Heart left ventricle (tissue), 16 donors: ENCODE results near the gene XRN2. TPM values are rescaled to one million over a fixed set of nuclear protein-coding genes. Genes with fewer than 3 reads are reported as not detected.

Source experiments
- ATAC-seq, 4 donors: fragments of 200-7000 bp; cut with Tn5 transposase; one replicate each; pipeline ENCODE4 v1.9.1; 2020 to 2022; ENCODE audit warnings: moderate library complexity in 4 of 4, mild to moderate bottlenecking in 3 of 4, moderate number of reproducible peaks in 1 of 4
- DNase-seq, 5 donors: peaks; one replicate each; pipeline ENCODE4 v3.0.0-alpha.2; 2020
- H3K27ac ChIP-seq, 12 donors: fragments of 200-600 bp; sonication (generic) in 4 of 12; one replicate each; pipeline versions ENCODE4 v1.5.0 to v1.8.0; 2016 to 2022; ENCODE audit warnings: mild to moderate bottlenecking in 2 of 12
- H3K27me3 ChIP-seq, 9 donors: fragments of 200-600 bp; sonication (generic) in 2 of 9; one replicate each; pipeline versions ENCODE4 v1.5.1 to v1.8.0; 2016 to 2022; ENCODE audit warnings: mild to moderate bottlenecking in 3 of 9
- H3K36me3 ChIP-seq, 9 donors: fragments of 200-600 bp; sonication (generic) in 2 of 9; one replicate each; pipeline versions ENCODE4 v1.5.0 to v1.8.0; 2018 to 2022; ENCODE audit warnings: mild to moderate bottlenecking in 2 of 9
- H3K4me1 ChIP-seq, 12 donors: fragments of 200-600 bp; sonication (generic) in 4 of 12; one replicate each; pipeline versions ENCODE4 v1.5.0 to v1.8.0; 2016 to 2022; ENCODE audit warnings: mild to moderate bottlenecking in 3 of 12
- H3K4me3 ChIP-seq, 12 donors: fragments of 200-600 bp; sonication (generic) in 4 of 12; one replicate each; pipeline versions ENCODE4 v1.5.0 to v1.8.0; 2017 to 2022; ENCODE audit warnings: mild to moderate bottlenecking in 9 of 12, moderate library complexity in 4 of 12
- H3K9me3 ChIP-seq, 12 donors: fragments of 200-600 bp; sonication (generic) in 4 of 12; one replicate each; pipeline versions ENCODE4 v1.5.0 to v1.8.0; 2016 to 2022; ENCODE audit warnings: mild to moderate bottlenecking in 1 of 12
- CTCF ChIP-seq, 12 donors: fragments of 200-600 bp; sonication (generic) in 4 of 12; IDR thresholded peaks; one replicate each; pipeline versions ENCODE4 v1.5.0 to v1.8.0; 2018 to 2022; ENCODE audit warnings: antibody characterized with exemption in 12 of 12, mild to moderate bottlenecking in 5 of 12
- POLR2A ChIP-seq, 2 donors: fragments of 450-650 bp; IDR thresholded peaks; one replicate each; pipeline ENCODE4 v1.6.1; 2017; ENCODE audit warnings: antibody characterized with exemption in 2 of 2, mild to moderate bottlenecking in 2 of 2, moderate library complexity in 2 of 2
- WGBS, 4 donors: extraction: QIAGEN DNeasy Blood & Tissue Kit in 2 of 4; methylation state at CpG; one replicate each; pipeline versions ENCODE4 v1.1.5 to v1.1.7; 2013 to 2018; 5-methylcytosine and 5-hydroxymethylcytosine counted together
- intact Hi-C, 10 donors: fragments of 100-400 bp; cut with DNase I; formaldehyde crosslinking; loops; one replicate each; pipeline versions ENCODE4 v1.11.1 to v1.14.2; 2022
- polyA plus RNA-seq, 2 donors: library from polyadenylated mRNA; stranded (reverse); fragments of 200-250 nt; gene quantifications; one replicate each; pipeline ENCODE4 v1.2.3, GENCODE V29; 2013
- total RNA-seq, 9 donors: library from RNA; depleted of rRNA in 2 of 9; stranded (reverse); fragments of >200 nt in 2 of 9; fragmentation: NEBNext Ultra II Directional in 3 of 9; extraction: Animal tissue kit (Norgen Biotek cat#: 25700) in 3 of 9; gene quantifications; one replicate each; pipeline versions ENCODE4 v1.1.0 to v1.2.4, GENCODE V29; 2016 to 2023
- donor health status: ischemic (EF 13 %, LVEDD 7.1; RV severe dilation, severe dysfunction).
- donor health status: healthy with polysubstance abuse.
- donor health status: DM: no; HTN: yes; CAD: no.
- donor health status: DM: no; HTN: no; CAD: no.
- donor health status: ischemic (EF 25% LVEDD 6.9; RV normal size, moderate dysfunction).
- donor health status: ischemic (EF 25% LVEDD 5.7; RV mildly dilated, moderate dysfunction).
- donor health status: healthy.
- donor health status: DM: yes; HTN: yes; CAD: no.
- donor health status: ischemic (EF 35%, LVEDD 5.7; RV mildly dilated, moderate dysfunction).
- donor health status: nonischemic (EF 11% LVEDD 7.7; RV severe dilation, severe dysfunction).
- donor health status: DM: yes; HTN: yes; CAD: no.
- donor health status: PGD.
- donor health status: ischemic (EF 29% LVEDD 5.4; RV normal size, mild dysfunction).
- donor health status: nonischemic (EF 23%, LVEDD 6.1; RV moderate dilation, normal function).

The XRN2 gene
- total and polyA plus RNA-seq, 11 donors: 6.2 to 48.3 (median 33.2) TPM

GRCh38 chr20:21273755-21274386 lies 29.3 kb upstream of the XRN2 start:
- DNase-seq: no peak
- H3K27ac ChIP-seq: no peak overlapping the region
- intact Hi-C loops: no loop called here
- WGBS, 4 donors: 84 to 90% (median 88%) methylated on average over 8 of the region's 8 CpGs
- H3K36me3 ChIP-seq: no peaks in the 10 kb centered on the region
- peaks cover 0 to 11% (median 0%) of the 10 kb centered on the region in 12 donors for H3K9me3 ChIP-seq
- no peak overlapping the region for H3K4me3 ChIP-seq
- ATAC-seq: no peak
- TF ChIP-seq POLR2A (IDR thresholded peaks at IDR 0.05): no peak
- no peak for TF ChIP-seq CTCF (IDR thresholded peaks at IDR 0.05)
- peaks cover 0 to 13% (median 0%) of the 10 kb centered on the region in 9 donors for H3K27me3 ChIP-seq
- H3K4me1 ChIP-seq: no peaks in the 10 kb centered on the region

GRCh38 chr20:21278829-21279228 lies 24.3 kb upstream of the XRN2 start:
- no peak for DNase-seq
- Histone ChIP-seq H3K9me3 (no peaks in the 10 kb centered on the region), H3K36me3 (no peaks in the 10 kb centered on the region), H3K27me3 (peaks cover 0 to 7% (median 0%) of the 10 kb centered on the region in 9 donors), H3K4me1 (no peaks in the 10 kb centered on the region), H3K4me3 (no peak overlapping the region), H3K27ac (no peak overlapping the region)
- no peak for TF ChIP-seq CTCF (IDR thresholded peaks at IDR 0.05)
- no peak for TF ChIP-seq POLR2A (IDR thresholded peaks at IDR 0.05)
- intact Hi-C loops: no loop called here
- WGBS, 4 donors: 92 to 100% (median 96%) methylated on average over 2 of the region's 2 CpGs
- ATAC-seq: no peak

- WGBS, 4 donors: 54 to 62% (median 58%) methylated on average over 7 of the region's 7 CpGs
These were observed 23.2 kb upstream of the XRN2 start for GRCh38 chr20:21279706-21280521.

More at GRCh38 chr20:21279706-21280521, 23.2 kb upstream of the XRN2 start:
- H3K27me3 ChIP-seq: no peaks in the 10 kb centered on the region
- no peak overlapping the region for H3K4me3 ChIP-seq
- no peak for TF ChIP-seq CTCF (IDR thresholded peaks at IDR 0.05)
- no peak for TF ChIP-seq POLR2A (IDR thresholded peaks at IDR 0.05)
- H3K4me1 ChIP-seq: no peaks in the 10 kb centered on the region
- H3K36me3 ChIP-seq: no peaks in the 10 kb centered on the region
- no peaks in the 10 kb centered on the region for H3K9me3 ChIP-seq
- H3K27ac ChIP-seq: no peak overlapping the region
- intact Hi-C loops: no loop called here
- ATAC-seq (no peak), DNase-seq (no peak)
